ENCODE results near the gene ALS2CL.
A peak's percentile ranks its signal among the peaks of the same experiment; 100 is the strongest.
"Not testable (repeated sequence)": the region's sequence is repeated elsewhere in the genome, so short reads cannot be mapped to it uniquely, and the experiment has no call there.

ALS2CL gene

GRCh38 chr3:46715507-46716175, 22.2 kb upstream of the ALS2CL start:
- no peak for DNase-seq (ENCODE audit: low read depth in 3 of 3)

GRCh38 chr3:46714728-46715506, 21.4 kb upstream of the ALS2CL start:
- DNase-seq (ENCODE audit: low read depth in 3 of 3), result no peak

GRCh38 chr3:46713898-46714552, 20.5 kb upstream of the ALS2CL start:
- DNase-seq (ENCODE audit: low read depth in 3 of 3), result peak in 1 of 3 experiments; percentile 26

GRCh38 chr3:46713050-46713897, 19.8 kb upstream of the ALS2CL start:
- DNase-seq (ENCODE audit: low read depth in 3 of 3), result no peak

- no peak for DNase-seq (ENCODE audit: low read depth in 3 of 3)
Observed at GRCh38 chr3:46712191-46713049, 18.9 kb upstream of the ALS2CL start.

GRCh38 chr3:46711760-46712159, 18.3 kb upstream of the ALS2CL start:
- DNase-seq (ENCODE audit: low read depth in 3 of 3), result no peak

GRCh38 chr3:46711305-46711704, 17.8 kb upstream of the ALS2CL start:
- no peak for DNase-seq (ENCODE audit: low read depth in 3 of 3)

- DNase-seq (ENCODE audit: low read depth in 3 of 3), result no peak
Observed at GRCh38 chr3:46710671-46711295, 17.3 kb upstream of the ALS2CL start.

- no peak for DNase-seq (ENCODE audit: low read depth in 3 of 3)
Observed at GRCh38 chr3:46710229-46710628, 16.8 kb upstream of the ALS2CL start.

- DNase-seq (ENCODE audit: low read depth in 3 of 3), result no peak
Observed at GRCh38 chr3:46709721-46710120, 16.2 kb upstream of the ALS2CL start.

GRCh38 chr3:46709157-46709654, 15.7 kb upstream of the ALS2CL start:
- no peak for DNase-seq (ENCODE audit: low read depth in 3 of 3)

- no peak for DNase-seq (ENCODE audit: low read depth in 3 of 3)
Observed at GRCh38 chr3:46708401-46709156, 15.1 kb upstream of the ALS2CL start.

GRCh38 chr3:46707601-46708011, 14.1 kb upstream of the ALS2CL start:
- DNase-seq (ENCODE audit: low read depth in 3 of 3), result no peak

- DNase-seq (ENCODE audit: low read depth in 3 of 3), result no peak
Observed at GRCh38 chr3:46706771-46707582, 13.5 kb upstream of the ALS2CL start.

- no peak for DNase-seq (ENCODE audit: low read depth in 3 of 3)
Observed at GRCh38 chr3:46705751-46706552, 12.5 kb upstream of the ALS2CL start.

- peak in 2 of 3 experiments; percentile 51 to 62 for DNase-seq (ENCODE audit: low read depth in 3 of 3)
Observed at GRCh38 chr3:46705022-46705530, 11.6 kb upstream of the ALS2CL start.

GRCh38 chr3:46704346-46704745, 10.9 kb upstream of the ALS2CL start:
- not testable (repeated sequence) for DNase-seq (ENCODE audit: low read depth in 3 of 3)
